HPDE6-E6E7 (cell line): Measurements from ENCODE around the gene LLGL1.

Experiments used
- DNase-seq: peaks from one replicate; pipeline ENCODE4 v3.0.0; 2011; ENCODE audit warnings: missing footprints; ENCODE audit errors: extremely low spot score

LLGL1 gene

DNA sequence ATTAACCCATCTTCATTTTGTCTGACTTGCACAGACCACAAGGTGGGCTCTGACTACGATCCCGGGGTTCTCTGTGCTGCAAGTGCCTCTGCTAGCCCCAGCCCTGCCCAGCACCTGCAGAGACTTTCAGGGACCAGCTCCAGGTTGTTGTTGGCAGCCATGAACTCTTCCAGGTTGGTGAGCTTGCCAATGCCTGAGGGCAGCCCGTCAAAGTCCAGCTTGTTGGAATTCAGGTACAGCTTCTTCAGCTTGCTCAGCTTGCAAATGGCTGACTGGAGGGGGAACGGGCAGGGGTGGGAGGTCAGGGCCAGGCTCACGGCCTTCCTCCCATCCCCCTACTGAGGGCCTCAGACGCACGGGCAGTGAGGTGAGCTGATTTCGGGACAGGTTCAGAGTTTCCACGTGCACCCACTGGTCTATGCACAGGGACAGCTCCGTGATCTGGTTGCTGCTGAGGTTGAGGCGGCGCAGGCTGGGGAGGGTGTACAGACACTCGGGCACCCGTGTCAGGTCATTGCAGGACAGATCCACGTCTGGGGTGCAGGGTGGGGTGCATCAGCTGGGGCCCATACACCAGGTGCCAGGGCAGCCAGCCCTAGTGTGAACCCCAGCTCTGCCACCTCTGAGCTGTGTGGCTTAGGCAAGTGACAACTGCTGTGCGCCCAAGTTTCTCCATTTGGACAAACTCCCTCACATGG is 27.9 kb downstream of the LLGL1 start:
- no peak for DNase-seq

DNA sequence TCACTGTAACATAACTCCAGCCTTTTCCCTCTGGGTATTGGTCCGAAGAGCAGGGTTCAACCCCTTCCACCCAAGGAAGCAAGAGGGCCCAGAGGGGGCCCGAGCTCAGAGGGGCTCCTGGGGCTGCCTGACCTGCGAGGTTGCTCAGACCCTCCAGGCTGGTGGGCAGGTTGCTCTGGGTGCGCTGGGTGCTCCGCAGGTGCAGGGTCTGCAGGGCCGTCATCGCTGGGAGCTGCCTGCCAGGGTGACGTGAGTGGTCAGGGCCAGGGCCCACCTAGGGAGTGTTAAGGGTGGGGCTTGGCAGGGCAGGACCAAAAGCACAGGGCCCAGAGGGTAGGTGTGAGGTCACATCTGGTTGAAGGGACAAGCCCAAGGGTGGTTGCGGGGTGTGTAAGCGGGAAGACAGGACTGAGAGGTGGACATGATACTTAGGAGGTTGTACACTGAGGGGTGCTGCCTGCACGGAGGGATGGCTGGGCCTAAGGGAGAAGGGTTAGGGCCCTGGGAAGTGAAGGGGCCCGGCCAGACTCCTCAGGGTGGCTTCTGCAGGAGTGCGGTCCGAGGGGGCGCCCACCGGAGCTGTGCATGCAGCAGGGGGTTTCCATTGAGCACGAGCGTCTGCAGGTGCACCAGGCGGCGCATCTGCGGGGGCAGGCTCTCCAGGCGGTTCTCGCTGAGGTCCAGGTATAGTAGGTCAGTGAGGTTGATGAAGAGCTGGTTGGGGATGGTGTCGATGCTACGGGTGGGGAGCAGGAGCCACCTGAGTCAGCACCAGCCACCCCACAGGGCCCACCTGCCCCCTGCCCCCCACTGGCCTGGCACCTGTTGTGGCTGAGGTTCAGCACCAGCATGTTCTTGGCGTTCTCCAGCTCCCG is 28.7 kb downstream of the LLGL1 start:
- no peak for DNase-seq

DNA sequence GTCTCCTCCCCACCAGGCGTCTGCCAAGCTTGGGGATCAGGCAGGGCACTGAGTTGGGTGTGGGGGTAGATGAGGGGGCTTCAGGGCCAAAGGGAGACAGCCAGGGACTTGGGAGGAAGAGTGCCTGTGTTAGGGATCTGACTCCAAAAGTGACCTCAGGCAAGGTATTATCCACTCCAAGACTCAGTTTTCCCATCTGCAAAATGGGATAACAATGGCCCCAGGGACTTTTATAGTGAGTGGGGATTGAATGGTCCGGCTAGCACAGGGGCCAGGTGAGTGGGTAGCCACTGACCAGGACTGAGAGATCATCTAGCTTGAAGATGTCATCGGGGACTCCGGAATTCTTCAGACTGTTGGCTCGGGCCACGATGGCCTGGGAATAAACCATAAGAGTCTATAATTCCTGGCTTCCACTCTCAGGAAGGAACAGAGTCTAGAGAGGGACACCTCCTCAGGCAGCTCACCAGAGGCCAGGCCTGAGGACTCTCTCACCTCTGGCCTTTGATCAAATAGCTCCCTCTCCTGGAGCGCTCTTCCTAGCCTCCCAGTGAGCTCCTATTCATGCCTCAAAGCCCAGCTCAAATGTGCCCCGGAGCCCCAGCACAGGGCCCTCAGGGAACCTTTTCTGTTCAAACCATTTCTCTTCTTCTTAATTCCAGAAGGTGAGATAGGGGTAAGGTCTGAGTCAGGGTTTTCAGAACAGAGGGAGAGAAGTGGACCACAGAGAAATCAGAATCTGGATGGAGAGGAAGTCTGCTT is 29.6 kb downstream of the LLGL1 start:
- no peak for DNase-seq

DNA sequence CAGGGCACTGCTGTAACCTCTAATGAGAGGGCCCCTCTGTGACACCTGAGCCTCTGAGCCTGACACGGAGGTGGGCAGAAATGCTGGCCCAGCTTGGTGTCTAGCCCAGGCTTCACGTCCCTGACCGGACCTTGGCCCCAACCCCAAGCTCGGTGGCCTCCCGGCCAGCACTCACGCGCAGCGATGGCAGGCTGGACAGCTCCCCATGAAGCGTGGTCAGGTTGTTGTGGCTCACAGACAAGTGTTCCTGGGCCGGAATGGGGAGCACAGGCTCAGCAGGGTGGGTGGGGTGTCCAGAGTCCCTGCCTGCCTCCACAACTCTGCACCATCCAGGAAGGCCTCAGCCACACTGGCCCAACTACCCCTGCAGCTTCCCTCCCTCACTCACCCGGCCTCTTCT is 30.9 kb downstream of the LLGL1 start:
- DNase-seq: no peak

DNA sequence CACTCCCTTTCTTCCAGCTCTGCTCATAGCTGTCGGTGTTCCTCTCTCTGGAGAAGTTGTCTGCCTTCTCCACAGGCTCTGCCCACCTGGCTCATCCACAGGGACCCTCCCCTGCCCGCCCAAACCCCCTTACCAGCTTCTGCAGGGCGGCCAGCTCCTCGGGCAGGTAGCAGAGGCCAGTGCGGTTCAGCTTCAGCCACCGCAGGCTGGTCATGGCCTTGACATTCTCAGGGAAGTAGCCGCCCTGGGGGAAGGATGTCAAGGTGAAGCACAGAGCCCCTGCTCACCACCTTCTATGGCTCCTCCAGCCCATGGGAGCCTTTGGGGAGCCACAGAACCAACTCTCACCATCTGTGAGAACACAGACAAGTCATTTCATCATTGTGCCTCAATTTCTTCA is 31.3 kb downstream of the LLGL1 start:
- DNase-seq: no peak

DNA sequence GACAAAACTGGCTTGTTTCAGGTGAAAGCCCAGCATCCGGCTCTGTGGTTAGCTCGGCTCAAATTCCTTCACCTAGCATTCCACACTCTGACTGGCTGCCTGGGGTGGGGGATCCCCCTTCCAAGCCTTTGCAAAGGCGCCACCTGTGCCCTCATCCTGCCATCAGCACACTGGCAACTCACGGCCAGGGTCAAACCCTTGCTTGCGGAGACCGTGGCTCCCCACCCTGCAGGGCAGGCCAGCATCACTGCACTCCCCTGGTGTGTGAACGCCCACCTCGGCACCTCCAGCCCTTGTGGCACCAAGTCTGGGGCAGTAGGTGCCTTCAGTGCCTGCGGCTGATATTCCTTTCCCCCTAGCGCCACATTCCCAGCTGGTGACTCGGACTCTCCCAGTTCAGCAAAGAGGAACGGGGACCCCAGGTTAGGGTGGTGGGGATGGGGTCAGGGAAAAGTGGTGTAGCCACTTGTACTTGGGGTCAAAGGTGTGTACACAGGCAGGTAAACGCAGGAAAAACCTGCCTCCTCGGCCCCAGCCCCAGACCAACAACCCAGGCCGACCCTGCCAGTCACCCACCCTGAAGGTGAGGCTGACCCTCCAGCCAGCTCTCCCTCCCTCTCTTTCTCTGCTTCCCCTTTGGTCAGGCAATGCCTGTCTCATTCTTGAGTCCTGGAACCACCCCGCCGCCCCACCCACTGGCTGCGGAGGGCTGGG is 32.0 kb downstream of the LLGL1 start:
- DNase-seq: peak; percentile 69

DNA sequence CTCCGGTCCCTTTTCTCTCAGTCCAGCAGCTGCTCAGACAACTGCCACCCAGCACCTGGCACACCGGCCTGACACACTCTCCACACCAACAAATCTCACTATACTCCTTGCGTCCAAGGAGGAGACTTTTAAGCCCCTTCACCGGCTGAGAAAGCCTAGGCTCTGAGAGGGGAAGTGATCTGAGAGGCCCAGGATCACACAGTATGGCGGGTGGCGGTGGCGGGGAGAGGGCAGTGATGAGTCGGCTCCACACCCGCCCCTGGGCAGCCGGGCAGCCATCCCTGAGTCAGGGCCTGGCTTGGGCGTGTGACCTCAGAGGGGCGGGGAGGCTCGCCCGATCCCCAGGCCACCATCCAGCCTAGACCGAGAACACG is 32.5 kb downstream of the LLGL1 start:
- DNase-seq: peak; percentile 74

DNA sequence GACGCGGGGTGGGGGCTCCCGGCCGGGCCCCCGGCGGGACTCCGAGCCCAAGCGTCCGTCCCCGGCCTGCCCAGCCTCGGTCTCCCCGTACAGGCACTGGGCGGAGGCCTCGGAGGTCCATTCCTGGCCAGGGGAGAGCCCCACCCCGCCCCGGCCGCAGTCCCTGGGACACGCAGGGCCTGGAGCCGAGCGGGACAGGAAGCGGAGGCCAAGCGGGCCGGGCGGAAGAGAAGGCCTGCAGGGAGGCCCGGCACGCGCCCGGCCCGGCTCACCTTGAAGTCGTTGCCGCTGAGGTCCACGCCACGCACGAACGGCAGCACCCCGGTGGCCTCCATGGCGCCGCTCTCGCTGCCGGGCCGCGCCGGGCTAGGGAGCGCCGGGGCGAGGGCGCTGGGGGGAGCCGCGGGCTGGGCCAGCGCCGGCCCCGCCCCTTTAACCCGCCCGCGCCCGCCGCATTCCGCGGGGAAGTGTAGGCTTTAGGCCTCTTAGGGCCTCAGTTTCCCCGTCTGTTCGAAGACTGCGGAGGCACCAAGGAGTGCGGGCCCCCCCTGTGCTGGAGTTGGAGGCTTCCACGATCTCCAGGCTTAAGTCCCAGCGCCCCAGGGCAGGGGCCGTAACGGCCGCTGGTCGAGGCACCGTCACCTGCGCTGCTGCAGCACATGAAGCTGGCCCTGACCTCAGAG is 33.1 kb downstream of the LLGL1 start, which contains the start of gene FLII:
FLII (minus strand) TSS at position 383 of the 683 bp plus-strand sequence; CDS start at position 335, 48 bp downstream.
- DNase-seq: no peak

DNA sequence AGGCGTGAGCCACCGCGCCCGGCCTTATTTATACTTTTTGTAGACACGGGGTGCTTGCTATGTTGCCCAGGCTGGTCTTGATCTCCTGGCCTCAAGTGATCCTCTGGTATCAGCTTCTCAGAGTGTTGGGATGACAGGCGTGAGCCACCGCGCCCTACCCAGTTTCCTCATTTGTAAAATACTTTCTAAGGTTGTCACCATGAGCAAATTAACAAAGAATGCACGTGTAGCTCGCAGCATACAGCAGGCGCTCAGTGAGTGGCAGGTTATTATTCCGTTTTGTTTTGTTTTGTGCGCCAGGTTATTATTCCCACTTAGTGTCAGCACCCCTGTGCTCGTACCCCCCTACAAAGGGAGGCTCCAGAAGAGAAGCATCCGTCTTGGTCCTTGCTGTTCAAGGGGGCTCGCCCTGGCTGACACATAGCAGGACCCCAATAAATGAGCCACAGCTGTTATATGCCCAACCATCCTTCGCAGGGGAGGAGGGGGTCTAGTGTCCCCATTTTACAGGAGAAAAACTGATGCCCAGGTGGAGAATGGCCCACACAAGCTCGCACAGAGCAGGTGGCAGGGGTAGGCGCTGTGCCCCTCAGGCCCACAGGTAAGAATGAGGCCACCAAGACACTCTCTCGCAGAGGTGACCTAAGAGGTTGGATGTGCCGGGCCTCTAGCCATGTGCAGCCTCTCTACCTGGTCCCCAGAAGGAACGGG is 34.3 kb downstream of the LLGL1 start:
- DNase-seq: peak; percentile 62

DNA sequence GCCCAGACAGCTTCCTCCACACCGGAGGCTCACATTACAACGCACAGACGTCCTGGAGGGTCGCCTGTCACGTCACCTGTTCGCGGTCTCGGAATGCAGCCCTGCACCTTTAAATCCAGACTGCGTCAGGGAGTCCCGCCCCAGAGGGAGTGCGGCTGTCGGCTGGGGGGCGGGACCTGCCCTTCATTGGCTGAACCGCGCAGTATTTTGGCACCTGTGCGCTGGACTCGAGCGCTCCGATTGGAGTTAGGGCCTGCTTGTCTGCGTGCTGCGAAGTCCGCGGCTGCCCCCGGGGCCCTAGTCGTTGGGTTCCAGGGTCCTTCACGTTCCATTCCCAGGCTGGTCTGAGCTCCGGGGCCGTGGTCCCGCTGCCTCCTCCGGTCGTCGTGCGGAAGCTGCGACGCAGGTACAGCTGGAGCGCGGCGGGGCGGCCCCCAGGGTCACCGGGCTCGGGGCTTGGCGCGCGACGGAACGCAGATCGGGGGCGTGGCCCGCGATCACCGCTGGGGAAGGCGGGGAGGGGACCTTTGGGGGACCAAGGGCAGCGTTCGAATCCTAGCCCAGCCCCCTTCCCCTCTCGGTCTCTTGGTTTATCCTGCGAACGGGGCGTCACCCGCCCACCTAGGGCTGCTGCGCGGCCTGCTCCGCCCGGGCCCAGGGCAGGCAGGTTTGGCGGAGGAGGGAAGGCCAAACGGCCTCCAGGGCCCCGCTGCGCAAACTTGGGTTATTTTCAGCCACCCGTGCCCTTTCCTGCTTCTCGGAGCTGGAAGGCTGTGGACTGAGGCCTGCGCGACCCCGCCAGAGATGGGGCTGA is 35.1 kb downstream of the LLGL1 start, which contains the start of gene MIEF2:
MIEF2 (plus strand) TSS at position 331 of the 814 bp plus-strand sequence. CDS start 2,059 bp downstream, outside the sequence.
- peak; percentile 97 for DNase-seq

DNA sequence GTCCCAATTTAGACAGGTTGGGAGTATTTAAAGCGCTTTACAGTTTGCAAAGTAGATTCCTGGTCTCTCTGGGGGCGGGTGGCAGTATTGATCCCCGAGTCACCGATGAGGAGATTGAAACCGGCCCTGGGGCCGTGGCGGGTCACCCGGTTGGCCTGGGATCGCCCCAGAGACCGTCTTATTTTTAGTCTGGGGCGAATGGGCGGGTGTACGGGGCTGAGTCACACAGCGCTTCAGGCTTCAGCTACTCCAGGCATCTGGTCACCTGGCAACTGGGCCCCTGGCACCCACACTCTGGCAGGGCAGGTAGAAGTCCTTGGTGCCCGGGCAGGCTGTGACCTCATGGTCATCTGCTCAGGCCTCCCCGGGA is 35.7 kb downstream of the LLGL1 start:
- DNase-seq: peak; percentile 83

DNA sequence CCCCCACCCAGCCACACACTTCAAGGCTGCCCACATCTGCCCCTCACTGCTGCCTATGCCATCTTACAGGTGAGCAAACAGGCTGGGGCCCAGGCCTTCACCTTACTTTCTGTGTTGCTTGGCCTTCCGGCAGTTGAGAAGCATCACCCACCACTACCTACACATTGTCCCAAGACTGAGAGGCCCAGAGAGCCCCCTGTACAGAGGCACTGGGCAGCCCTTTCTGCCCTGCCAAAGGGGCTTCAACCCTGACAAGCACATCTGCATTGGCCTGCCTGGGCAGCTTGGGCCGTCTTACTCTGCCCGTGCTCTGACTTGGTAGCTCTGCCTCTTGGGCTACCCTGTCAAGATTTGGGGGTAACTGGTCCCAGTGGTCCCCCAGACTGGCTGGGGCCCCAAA is 36.2 kb downstream of the LLGL1 start:
- no peak for DNase-seq

DNA sequence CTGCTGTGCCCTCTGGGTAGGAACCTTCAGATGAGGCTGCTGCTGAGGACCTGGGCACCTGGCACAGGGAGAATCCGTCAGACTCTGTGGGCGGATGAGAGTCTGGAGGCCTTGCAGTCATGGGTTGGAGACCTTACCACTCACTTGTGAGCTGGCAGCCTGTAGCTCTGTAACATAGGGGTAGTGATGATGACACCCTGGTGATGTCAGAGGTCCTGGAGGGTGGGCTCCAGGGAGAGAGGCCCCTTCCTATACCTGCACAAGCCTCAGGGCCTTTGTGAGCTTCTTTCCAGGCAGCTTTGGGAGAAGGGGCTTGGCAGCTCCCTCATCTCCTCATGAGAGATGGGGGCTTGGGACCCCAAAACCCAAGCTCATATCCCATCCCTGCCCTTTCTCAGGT is 36.7 kb downstream of the LLGL1 start:
- DNase-seq: no peak

DNA sequence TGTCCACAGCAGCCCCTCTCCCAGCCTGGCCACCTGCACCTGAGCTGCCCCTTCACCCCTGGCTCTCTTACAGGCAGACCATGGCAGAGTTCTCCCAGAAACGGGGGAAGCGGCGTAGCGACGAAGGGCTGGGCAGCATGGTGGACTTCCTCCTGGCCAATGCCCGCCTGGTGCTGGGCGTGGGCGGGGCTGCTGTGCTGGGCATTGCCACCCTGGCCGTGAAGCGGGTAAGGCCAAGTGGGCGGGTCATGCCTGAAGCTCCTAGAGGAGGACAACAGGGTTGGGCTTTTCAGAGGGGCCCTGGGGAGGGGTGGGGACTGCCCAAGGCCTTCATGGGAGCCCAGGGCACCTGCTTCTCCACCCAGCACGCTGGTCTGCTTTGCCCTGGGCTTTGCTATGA is 37.2 kb downstream of the LLGL1 start:
- DNase-seq: no peak

DNA sequence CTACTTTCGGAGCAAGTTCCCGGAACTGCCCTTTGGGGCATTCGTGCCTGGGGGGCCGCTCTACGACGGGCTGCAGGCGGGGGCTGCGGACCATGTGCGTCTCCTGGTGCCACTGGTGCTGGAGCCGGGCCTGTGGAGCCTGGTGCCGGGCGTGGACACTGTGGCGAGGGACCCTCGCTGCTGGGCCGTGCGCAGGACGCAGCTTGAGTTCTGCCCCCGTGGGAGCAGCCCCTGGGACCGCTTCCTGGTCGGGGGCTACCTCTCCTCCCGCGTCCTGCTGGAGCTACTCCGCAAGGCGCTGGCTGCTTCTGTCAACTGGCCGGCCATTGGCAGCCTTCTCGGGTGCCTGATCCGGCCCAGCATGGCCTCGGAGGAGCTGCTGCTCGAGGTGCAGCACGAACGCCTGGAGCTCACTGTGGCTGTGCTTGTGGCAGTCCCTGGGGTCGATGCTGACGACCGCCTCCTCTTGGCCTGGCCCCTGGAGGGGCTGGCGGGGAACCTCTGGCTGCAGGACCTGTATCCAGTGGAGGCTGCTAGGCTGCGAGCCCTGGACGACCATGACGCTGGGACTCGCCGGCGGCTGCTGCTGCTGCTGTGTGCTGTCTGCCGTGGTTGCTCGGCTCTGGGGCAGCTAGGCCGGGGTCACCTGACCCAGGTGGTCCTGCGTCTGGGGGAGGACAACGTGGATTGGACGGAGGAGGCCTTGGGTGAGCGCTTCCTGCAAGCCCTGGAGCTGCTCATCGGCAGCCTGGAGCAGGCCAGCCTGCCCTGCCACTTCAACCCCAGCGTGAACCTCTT is 38.6 kb downstream of the LLGL1 start:
- DNase-seq: no peak

DNA sequence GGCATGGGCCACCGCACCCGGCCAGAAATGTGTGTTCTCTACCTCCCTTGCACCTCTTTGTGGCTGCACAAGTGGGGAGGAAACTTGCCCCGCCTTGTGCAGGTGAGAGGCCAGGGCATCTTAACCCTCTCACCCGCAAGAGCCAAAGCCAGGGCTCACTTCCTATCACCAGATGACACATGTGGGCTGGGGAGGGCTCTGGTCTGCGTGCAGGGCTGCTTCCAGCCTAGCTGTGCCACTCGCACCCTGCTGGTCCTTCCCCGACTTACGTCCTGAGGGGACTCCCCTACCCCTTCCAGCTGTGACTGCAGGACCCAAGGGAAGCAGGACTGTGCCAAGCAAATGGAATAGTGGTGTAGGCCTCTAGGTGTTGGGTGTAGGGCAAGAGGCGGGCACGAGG is 41.9 kb downstream of the LLGL1 start:
- DNase-seq: no peak

DNA sequence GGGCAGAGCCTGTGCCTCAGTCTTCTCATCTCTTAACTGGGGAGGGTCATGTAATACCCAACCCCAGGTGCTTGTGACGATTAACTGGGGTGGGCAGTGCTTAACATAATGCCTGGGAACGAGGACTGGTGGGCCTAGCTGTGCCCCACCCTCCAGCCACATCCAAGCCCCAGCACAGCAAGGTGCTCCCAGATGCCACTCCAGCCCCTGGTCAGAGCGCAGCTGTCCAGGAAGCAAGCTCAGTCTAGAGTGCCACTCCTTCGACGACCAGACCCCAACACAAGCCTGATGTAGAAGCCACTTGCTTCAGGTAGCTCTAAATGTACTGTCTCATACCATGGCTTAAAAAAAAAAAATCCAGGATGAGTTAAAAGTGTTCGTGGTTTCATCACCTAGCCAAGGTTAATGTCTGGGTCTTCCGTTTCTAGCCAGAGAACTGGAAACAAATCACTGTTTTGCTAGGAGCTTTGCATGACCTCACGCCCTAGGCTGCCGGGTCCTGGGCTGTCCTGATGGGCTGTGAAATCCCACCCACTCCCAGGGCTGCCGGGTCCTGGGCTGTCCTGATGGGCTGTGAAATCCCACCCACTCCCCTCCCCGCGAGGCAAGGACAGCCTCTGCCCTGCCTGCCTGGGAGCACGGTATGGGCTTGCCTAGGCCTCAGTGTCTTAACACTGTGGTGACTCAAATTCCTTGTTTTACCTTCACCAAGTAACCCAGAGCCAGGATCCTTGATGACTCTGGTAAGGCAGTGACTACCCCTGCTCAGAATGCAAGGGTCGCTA is 42.7 kb downstream of the LLGL1 start:
- DNase-seq: no peak
